Measurements from ENCODE around the gene INPP5J.

Gene INPP5J

GRCh38 chr22:31087744-31088215, 35.0 kb upstream of the INPP5J start:
- no peaks in the 10 kb centered on the region for H3K27me3 ChIP-seq
- no peak for TF ChIP-seq CTCF (IDR thresholded peaks at IDR 0.05)
- H3K9me3 ChIP-seq, result no peaks in the 10 kb centered on the region
- H3K4me3 ChIP-seq (ENCODE audit: low read depth in 1 of 2, low read length in 1 of 2), result no peak overlapping the region
- peaks cover 30% of the 10 kb centered on the region for H3K36me3 ChIP-seq
- peaks cover 14 to 24% of the 10 kb centered on the region in 2 experiments for H3K4me1 ChIP-seq (ENCODE audit: control insufficient read depth in 1 of 2, insufficient read depth in 1 of 2, low read depth in 1 of 2, low read length in 1 of 2)
- H3K27ac ChIP-seq, result no peak overlapping the region

GRCh38 chr22:31088233-31088986, 34.4 kb upstream of the INPP5J start:
- Histone ChIP-seq H3K27me3 (no peaks in the 10 kb centered on the region), H3K9me3 (no peaks in the 10 kb centered on the region), H3K4me3 (ENCODE audit: low read depth in 1 of 2, low read length in 1 of 2) (no peak overlapping the region), H3K4me1 (ENCODE audit: control insufficient read depth in 1 of 2, insufficient read depth in 1 of 2, low read depth in 1 of 2, low read length in 1 of 2) (peaks cover 14 to 21% of the 10 kb centered on the region in 2 experiments), H3K27ac (no peak overlapping the region), H3K36me3 (peaks cover 33% of the 10 kb centered on the region)
- no peak for TF ChIP-seq CTCF (IDR thresholded peaks at IDR 0.05)

- Histone ChIP-seq H3K27ac (no peak overlapping the region), H3K36me3 (peaks cover 35% of the 10 kb centered on the region), H3K4me3 (ENCODE audit: low read depth in 1 of 2, low read length in 1 of 2) (no peak overlapping the region), H3K27me3 (no peaks in the 10 kb centered on the region), H3K4me1 (ENCODE audit: control insufficient read depth in 1 of 2, insufficient read depth in 1 of 2, low read depth in 1 of 2, low read length in 1 of 2) (peaks cover 8 to 13% of the 10 kb centered on the region in 2 experiments), H3K9me3 (no peaks in the 10 kb centered on the region)
- TF ChIP-seq CTCF (IDR thresholded peaks at IDR 0.05), result peak; percentile 74
Measured at GRCh38 chr22:31089160-31090100, 33.3 kb upstream of the INPP5J start.

GRCh38 chr22:31090217-31091085, 32.3 kb upstream of the INPP5J start:
- Histone ChIP-seq H3K36me3 (peaks cover 41% of the 10 kb centered on the region), H3K9me3 (no peaks in the 10 kb centered on the region), H3K4me1 (ENCODE audit: control insufficient read depth in 1 of 2, insufficient read depth in 1 of 2, low read depth in 1 of 2, low read length in 1 of 2) (peaks cover 3 to 4% of the 10 kb centered on the region in 2 experiments), H3K27ac (no peak overlapping the region), H3K27me3 (no peaks in the 10 kb centered on the region), H3K4me3 (ENCODE audit: low read depth in 1 of 2, low read length in 1 of 2) (no peak overlapping the region)
- TF ChIP-seq CTCF (IDR thresholded peaks at IDR 0.05), result no peak

Measured in neutrophil (primary cell).